ENCODE measurements around the gene POLN.

The POLN gene

GRCh38 chr4:2024683-2025082 lies 217.2 kb downstream of the POLN start:
- DNase-seq = no peak

Data from NCI-H510A (cell line).